ENCODE results near the gene LONRF2.

The LONRF2 gene

GRCh38 chr2:100228967-100229366 is 93.3 kb downstream of the LONRF2 start:
- peak; percentile 31 for TF ChIP-seq CTCF (conservative IDR thresholded peaks at IDR 0.05)
- no peak overlapping the region for H3K27ac ChIP-seq

- TF ChIP-seq CTCF (conservative IDR thresholded peaks at IDR 0.05), result no peak
Observed at GRCh38 chr2:100228415-100228814, 93.9 kb downstream of the LONRF2 start.

GRCh38 chr2:100224988-100225710 is 97.2 kb downstream of the LONRF2 start:
- H3K27ac ChIP-seq, result no peak overlapping the region
- no peak for TF ChIP-seq CTCF (conservative IDR thresholded peaks at IDR 0.05)

More at GRCh38 chr2:100228415-100228814, 93.9 kb downstream of the LONRF2 start:
- no peak overlapping the region for H3K27ac ChIP-seq

GRCh38 chr2:100223502-100223901 is 98.8 kb downstream of the LONRF2 start:
- no peak for TF ChIP-seq CTCF (conservative IDR thresholded peaks at IDR 0.05)
- H3K27ac ChIP-seq, result no peak overlapping the region
